ENCODE results near the gene SPATA2L. TPM values are rescaled to one million over a fixed set of nuclear protein-coding genes. Genes with fewer than 3 reads are reported as not detected.

Gene SPATA2L
- total RNA-seq, 4 donors from 2014 or later: 1.2 to 18.7 (median 7.2) TPM

GRCh38 chr16:89738072-89738377, 36.5 kb upstream of the SPATA2L start:
- Histone ChIP-seq H3K4me1 (no peaks in the 10 kb centered on the region), H3K27me3 (no peaks in the 10 kb centered on the region), H3K36me3 (no peaks in the 10 kb centered on the region), H3K4me3 (no peak overlapping the region), H3K9me3 (no peaks in the 10 kb centered on the region), H3K27ac (no peak overlapping the region)
- intact Hi-C loops (cut with DNase I; ENCODE audit: low total_unique reads): no loop called here
- DNase-seq: no peak
- TF ChIP-seq POLR2A (IDR thresholded peaks at IDR 0.05) (no peak), CTCF (IDR thresholded peaks at IDR 0.05) (no peak)

- Histone ChIP-seq H3K27ac (no peak overlapping the region), H3K9me3 (no peaks in the 10 kb centered on the region), H3K27me3 (no peaks in the 10 kb centered on the region), H3K4me3 (no peak overlapping the region), H3K4me1 (no peaks in the 10 kb centered on the region), H3K36me3 (no peaks in the 10 kb centered on the region)
- no peak for DNase-seq
- TF ChIP-seq CTCF (IDR thresholded peaks at IDR 0.05): no peak
- no peak for TF ChIP-seq POLR2A (IDR thresholded peaks at IDR 0.05)
- intact Hi-C loops (cut with DNase I; ENCODE audit: low total_unique reads): no loop called here
These were observed 36.0 kb upstream of the SPATA2L start for GRCh38 chr16:89737341-89738071.

GRCh38 chr16:89736554-89736953, 35.0 kb upstream of the SPATA2L start:
- no peak for DNase-seq
- TF ChIP-seq CTCF (IDR thresholded peaks at IDR 0.05): no peak
- TF ChIP-seq POLR2A (IDR thresholded peaks at IDR 0.05): no peak
- Histone ChIP-seq H3K27me3 (no peaks in the 10 kb centered on the region), H3K36me3 (no peaks in the 10 kb centered on the region), H3K4me1 (no peaks in the 10 kb centered on the region), H3K4me3 (no peak overlapping the region), H3K9me3 (no peaks in the 10 kb centered on the region), H3K27ac (no peak overlapping the region)
- intact Hi-C loops (cut with DNase I; ENCODE audit: low total_unique reads): no loop called here

- no peak for TF ChIP-seq POLR2A (IDR thresholded peaks at IDR 0.05)
- TF ChIP-seq CTCF (IDR thresholded peaks at IDR 0.05): no peak
- DNase-seq: no peak
- Histone ChIP-seq H3K27me3 (no peaks in the 10 kb centered on the region), H3K4me3 (no peak overlapping the region), H3K9me3 (no peaks in the 10 kb centered on the region), H3K36me3 (no peaks in the 10 kb centered on the region), H3K27ac (no peak overlapping the region), H3K4me1 (no peaks in the 10 kb centered on the region)
- intact Hi-C loops (cut with DNase I; ENCODE audit: low total_unique reads): no loop called here
These were observed 32.3 kb upstream of the SPATA2L start for GRCh38 chr16:89733792-89734191.

GRCh38 chr16:89733322-89733721, 31.8 kb upstream of the SPATA2L start:
- no peak overlapping the region for H3K27ac ChIP-seq
- no peak for DNase-seq
- no peak for TF ChIP-seq POLR2A (IDR thresholded peaks at IDR 0.05)
- no peak for TF ChIP-seq CTCF (IDR thresholded peaks at IDR 0.05)
- no peak overlapping the region for H3K4me3 ChIP-seq
- no peaks in the 10 kb centered on the region for H3K27me3 ChIP-seq
- no peaks in the 10 kb centered on the region for H3K9me3 ChIP-seq
- no peaks in the 10 kb centered on the region for H3K36me3 ChIP-seq
- intact Hi-C loops (cut with DNase I; ENCODE audit: low total_unique reads): no loop called here
- no peaks in the 10 kb centered on the region for H3K4me1 ChIP-seq
